CMK (cell line): Measurements from ENCODE around the gene TTC17.

Experiments used
- DNase-seq: peaks from one replicate; pipeline ENCODE4 v3.0.0-alpha.2; 2010; ENCODE audit warnings: low read depth

Gene TTC17

DNA sequence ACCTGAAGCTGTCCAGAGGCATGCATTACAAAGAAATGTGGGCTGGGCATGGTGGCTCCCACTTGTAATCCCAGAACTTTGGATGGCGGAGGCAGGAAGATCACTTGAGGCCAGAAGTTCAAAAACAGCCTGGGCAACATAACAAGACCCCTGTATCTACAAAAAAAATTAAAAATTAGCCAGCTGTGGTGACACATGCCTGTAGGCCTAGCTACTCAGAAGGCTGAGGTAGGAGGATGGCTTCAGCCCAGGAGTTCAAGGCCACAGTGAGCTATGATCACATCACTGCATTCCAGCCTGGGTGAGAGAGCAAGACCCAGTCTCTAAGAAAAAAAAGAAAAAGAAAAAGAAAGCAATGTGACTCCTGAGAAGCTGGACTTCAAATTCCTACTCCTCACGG, 183.3 kb downstream of the TTC17 start:
- no peak for DNase-seq

DNA sequence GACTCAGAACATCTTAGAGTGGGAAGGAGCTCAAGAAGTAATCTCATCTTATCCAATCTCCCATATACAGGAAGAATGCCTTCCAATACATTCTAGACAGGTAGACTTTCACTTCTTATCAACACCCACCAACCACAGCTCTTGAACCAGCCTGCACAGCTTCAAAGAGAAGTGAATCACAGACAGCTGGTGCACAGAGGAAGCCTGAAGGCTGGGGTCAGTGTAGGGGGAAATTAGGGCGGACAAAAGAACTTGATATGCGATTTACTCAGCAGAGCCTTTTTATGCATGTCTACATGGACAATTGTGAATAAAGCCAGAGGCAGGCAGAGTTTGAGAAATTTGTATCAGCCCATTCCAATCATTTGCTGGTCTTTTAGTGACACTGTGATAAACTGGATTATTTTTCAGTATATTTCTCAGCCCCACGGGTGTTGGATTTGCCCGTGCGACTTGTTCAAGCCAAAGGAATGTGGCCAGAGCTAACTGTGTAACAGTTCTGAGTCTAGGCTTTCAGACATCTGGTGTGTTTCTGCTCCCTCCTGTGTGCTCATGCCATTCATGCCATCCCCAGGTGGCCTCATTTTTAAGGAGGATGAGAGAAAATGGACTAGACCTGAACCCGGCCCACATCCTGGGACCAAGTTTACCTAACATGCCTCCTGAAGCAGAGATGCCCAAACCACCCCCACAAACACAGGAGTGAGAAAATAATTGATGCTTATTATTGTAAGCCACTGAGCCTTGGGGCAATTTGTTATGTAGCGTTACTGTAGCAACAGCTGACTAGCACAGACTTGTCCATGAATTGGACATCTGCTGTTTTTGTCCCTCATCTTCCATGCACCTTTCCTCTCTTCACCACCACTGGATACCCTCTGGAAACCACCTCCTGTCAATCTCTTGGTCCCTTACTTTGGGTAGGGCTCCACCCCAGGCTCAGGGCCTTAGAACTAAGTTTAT, 184.3 kb downstream of the TTC17 start:
- no peak for DNase-seq
